ENCODE data around the gene RRP15.

GRCh38 chr1:218284377-218284916, 646 bp upstream of the RRP15 start:
- TF ChIP-seq CTCF (IDR thresholded peaks at IDR 0.05), result no peak
- TF ChIP-seq POLR2AphosphoS5 (IDR thresholded peaks at IDR 0.05; ENCODE audit: low read depth, low read length), result no peak
- TF ChIP-seq REST (IDR thresholded peaks at IDR 0.05; ENCODE audit: insufficient read depth in 1 of 2, low read depth in 2 of 2, low read length in 1 of 2), result no peak
- no peak for TF ChIP-seq TCF7L2 (IDR thresholded peaks at IDR 0.05; ENCODE audit: low read depth, low read length)

All from Panc1 (cell line).